Kidney epithelial cell (primary cell): ENCODE measurements around the gene MYRIP. TPM values are rescaled to one million over a fixed set of nuclear protein-coding genes. Genes with fewer than 3 reads are reported as not detected.

Experiments used
- DNase-seq: peaks from one replicate; pipeline ENCODE4 v3.0.0-alpha.2; 2010; ENCODE audit warnings: low read depth
- H3K27me3 ChIP-seq: 2 replicates; pipeline ENCODE4 v1.6.0; 2011; ENCODE audit warnings: low read length; ENCODE audit not compliant: control insufficient read depth, insufficient read depth
- H3K36me3 ChIP-seq: 2 replicates; pipeline ENCODE4 v1.5.1; 2011; ENCODE audit warnings: low read length; ENCODE audit not compliant: control insufficient read depth, insufficient read depth
- H3K4me3 ChIP-seq: 2 replicates; pipeline ENCODE4 v1.5.1; 2011; ENCODE audit warnings: low read depth, mild to moderate bottlenecking, control low read depth, low read length
- CTCF ChIP-seq: IDR thresholded peaks from 2 replicates; pipeline ENCODE4 v1.5.1; 2011; ENCODE audit warnings: mild to moderate bottlenecking, moderate library complexity, low read length, control low read depth, inconsistent platforms; ENCODE audit not compliant: insufficient read depth, poor library complexity, severe bottlenecking
- total RNA-seq: library from RNA; depleted of rRNA; stranded (reverse); fragments of >200 nt; gene quantifications from 2 replicates; pipeline ENCODE4 v1.2.3, GENCODE V29; 2015

Gene MYRIP
- total RNA-seq, 1 donor from 2014 or later: 0.04 TPM

GRCh38 chr3:40290396-40290795 lies 481.0 kb downstream of the MYRIP start:
- Histone ChIP-seq H3K27me3 (no peaks in the 10 kb centered on the region), H3K36me3 (no peaks in the 10 kb centered on the region), H3K4me3 (no peak overlapping the region)
- TF ChIP-seq CTCF: no peak
- no peak for DNase-seq

- no peak for TF ChIP-seq CTCF
- no peak for DNase-seq
- no peaks in the 10 kb centered on the region for H3K36me3 ChIP-seq
- no peaks in the 10 kb centered on the region for H3K27me3 ChIP-seq
- no peak overlapping the region for H3K4me3 ChIP-seq
Observed at GRCh38 chr3:40291471-40291870, 482.1 kb downstream of the MYRIP start.

GRCh38 chr3:40292637-40293349 lies 483.4 kb downstream of the MYRIP start:
- Histone ChIP-seq H3K36me3 (no peaks in the 10 kb centered on the region), H3K27me3 (no peaks in the 10 kb centered on the region), H3K4me3 (no peak overlapping the region)
- DNase-seq: no peak
- TF ChIP-seq CTCF: no peak

- Histone ChIP-seq H3K4me3 (no peak overlapping the region), H3K36me3 (no peaks in the 10 kb centered on the region), H3K27me3 (no peaks in the 10 kb centered on the region)
- no peak for DNase-seq
- TF ChIP-seq CTCF: no peak
Observed at GRCh38 chr3:40294434-40294833, 485.0 kb downstream of the MYRIP start.

GRCh38 chr3:40298075-40298474 lies 488.7 kb downstream of the MYRIP start:
- Histone ChIP-seq H3K27me3 (no peaks in the 10 kb centered on the region), H3K36me3 (no peaks in the 10 kb centered on the region), H3K4me3 (no peak overlapping the region)
- DNase-seq: no peak
- no peak for TF ChIP-seq CTCF

- no peak for TF ChIP-seq CTCF
- Histone ChIP-seq H3K27me3 (no peaks in the 10 kb centered on the region), H3K4me3 (no peak overlapping the region), H3K36me3 (no peaks in the 10 kb centered on the region)
- no peak for DNase-seq
Observed at GRCh38 chr3:40299130-40299720, 489.8 kb downstream of the MYRIP start.
